ENCODE results near the gene FXYD3.
"Not testable (repeated sequence)": the region's sequence is repeated elsewhere in the genome, so short reads cannot be mapped to it uniquely, and the experiment has no call there.

DNA sequence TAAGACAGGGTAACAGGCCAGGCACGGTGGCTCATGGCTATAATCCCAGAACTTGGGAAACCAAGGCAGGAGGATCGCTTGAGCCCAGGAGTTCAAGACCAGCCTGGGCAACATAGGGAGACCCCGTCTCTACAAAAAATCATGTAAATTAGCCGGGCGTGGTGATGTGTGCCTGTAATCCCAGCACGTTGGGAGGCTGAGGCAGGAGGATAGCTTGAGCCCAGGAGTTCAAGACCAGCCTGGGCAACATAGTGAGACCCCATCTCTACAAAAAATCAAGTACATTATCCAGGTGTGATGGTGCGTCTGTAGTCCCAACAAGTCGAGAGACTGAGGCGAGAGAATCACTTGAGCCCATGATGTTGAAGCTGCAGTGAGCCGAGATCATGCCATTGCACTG lies 12.0 kb upstream of the FXYD3 start:
- TF ChIP-seq, protein P1, sequence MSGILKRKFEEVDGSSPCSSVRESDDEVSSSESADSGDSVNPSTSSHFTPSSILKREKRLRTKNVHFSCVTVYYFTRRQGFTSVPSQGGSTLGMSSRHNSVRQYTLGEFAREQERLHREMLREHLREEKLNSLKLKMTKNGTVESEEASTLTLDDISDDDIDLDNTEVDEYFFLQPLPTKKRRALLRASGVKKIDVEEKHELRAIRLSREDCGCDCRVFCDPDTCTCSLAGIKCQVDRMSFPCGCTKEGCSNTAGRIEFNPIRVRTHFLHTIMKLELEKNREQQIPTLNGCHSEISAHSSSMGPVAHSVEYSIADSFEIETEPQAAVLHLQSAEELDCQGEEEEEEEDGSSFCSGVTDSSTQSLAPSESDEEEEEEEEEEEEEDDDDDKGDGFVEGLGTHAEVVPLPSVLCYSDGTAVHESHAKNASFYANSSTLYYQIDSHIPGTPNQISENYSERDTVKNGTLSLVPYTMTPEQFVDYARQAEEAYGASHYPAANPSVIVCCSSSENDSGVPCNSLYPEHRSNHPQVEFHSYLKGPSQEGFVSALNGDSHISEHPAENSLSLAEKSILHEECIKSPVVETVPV (CRISPR knock-in tag; IDR thresholded peaks at IDR 0.05) = not testable (repeated sequence)
- TF ChIP-seq CREB5 (CRISPR knock-in tag; IDR thresholded peaks at IDR 0.05; ENCODE audit: low read depth); ESRRG (CRISPR knock-in tag; IDR thresholded peaks at IDR 0.05); PPARA (CRISPR knock-in tag; IDR thresholded peaks at IDR 0.05; ENCODE audit: borderline replicate concordance); ZC3H10 (CRISPR knock-in tag; IDR thresholded peaks at IDR 0.05); ARNTL (CRISPR knock-in tag; IDR thresholded peaks at IDR 0.05; ENCODE audit: borderline replicate concordance, low read depth); ZNF70 (CRISPR knock-in tag; IDR thresholded peaks at IDR 0.05): not testable (repeated sequence)

All from SK-N-SH treated with all-trans-retinoic acid at 6 μM for 48 hours (cell line).